Measurements from ENCODE around the gene RWDD1.

RWDD1 gene

DNA sequence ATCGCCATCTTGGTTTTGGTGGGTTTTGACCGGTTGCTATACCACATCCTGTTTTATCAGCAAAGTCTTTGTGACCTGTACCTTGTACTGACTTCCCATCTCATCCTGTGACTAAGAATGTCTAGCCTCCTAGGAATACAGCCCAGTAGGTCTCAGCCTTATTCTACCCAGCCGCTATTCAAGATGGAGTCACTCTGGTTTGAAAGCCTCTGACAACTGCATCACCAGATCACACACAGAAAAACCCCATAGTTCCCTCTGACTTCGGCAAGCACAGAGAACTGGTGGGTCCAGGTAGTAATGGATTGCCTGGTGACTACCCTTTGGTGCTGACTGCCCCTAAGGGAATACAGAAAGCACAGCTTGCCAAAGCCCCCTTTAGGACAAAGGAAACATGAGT is 34.6 kb downstream of the RWDD1 start:
- no peak for DNase-seq

DNA sequence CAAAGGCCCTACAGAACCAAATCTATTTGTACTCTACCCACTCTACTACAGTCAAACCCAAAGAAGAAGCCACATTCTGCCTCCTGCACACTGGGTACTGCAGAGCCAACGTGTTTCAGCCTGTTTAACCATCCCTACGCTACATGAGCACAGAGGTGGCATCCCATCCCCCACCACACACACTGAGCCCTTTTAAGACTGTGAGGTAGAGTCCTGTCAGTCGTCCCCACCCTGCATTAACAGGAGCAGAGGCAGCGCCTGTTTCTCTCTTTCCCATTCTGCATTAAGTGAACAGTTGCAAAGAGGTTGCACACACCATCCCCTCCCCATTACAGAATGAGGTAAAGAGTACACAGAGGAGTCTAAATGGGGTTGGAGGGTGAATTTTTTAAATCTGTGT is 39.8 kb downstream of the RWDD1 start:
- no peak for DNase-seq

DNA sequence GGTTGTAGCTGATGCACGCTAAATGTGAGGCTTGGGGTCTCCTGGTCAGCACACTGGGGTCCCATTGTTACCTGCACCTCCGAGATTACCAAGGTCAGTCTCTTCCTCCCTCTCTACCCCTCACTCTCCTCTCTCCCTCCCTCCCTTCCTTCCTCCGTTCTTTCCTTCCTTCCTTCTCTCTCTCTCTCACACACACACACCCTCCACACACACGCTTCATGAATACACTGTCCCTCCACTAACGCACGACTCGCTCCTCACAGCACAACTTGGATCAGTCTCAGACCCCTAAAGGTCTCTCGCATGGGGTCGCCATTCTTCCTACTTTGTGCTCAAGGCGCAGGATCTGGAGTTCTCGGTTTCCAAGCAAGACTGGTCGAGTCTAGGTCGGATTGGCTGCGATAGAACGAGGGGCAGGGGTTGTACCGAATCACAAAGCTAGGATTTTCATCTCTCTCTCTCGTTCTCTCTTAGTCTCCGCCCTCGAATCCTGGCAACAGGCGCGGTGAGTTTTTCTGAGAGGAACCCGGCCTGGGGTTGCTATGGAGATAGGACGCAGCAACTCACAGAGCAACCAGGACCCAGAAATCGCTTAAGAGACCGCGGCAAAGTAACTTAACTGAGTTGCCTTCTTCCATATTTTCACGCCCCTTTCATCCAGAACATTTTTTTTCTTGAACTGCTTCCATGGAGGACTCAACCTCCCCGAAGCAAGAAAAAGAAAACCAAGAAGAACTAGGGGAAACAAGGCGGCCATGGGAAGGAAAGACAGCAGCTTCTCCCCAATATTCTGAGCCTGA is 44.8 kb downstream of the RWDD1 start, which contains the start of gene RSPH4A:
TSS of gene RSPH4A (plus strand) at position 543 of the 800 bp plus-strand sequence. CDS start at position 688, 145 bp downstream.
- DNase-seq: peak; percentile 13 to 92 (median 78)

DNA sequence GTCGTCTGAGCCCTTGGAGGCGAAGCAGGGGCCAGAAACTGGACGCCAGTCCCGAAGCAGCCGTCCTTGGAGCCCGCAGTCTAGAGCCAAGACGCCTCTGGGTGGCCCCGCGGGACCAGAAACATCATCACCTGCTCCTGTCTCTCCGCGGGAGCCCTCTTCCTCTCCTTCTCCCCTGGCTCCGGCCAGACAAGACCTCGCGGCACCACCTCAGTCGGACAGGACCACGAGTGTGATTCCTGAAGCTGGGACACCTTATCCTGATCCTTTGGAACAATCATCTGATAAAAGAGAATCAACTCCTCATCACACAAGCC is 45.4 kb downstream of the RWDD1 start:
- DNase-seq: peak in 17 of 56 donors; percentile 1 to 41 (median 15)

GRCh38 chr6:116624036-116624805 is 52.9 kb downstream of the RWDD1 start:
- no peak for DNase-seq

DNA sequence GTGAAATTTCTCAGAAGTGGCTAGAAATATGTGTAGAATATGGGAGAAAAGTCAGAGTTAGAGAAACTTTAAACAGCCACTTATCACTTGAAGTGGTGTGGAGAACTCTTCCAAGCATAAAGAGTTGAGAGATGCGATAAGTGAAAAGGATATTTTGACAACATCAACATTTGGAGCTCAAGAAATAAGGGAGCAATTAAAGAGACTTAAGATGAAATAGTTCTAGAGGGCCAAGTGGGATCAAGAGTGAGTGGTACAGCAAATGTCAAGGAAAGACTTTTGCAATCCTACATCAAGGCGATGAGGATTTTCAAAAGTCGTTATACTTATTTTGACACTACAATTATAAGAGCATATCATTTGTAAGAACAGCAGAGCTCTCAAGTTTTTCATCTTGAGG is 54.6 kb downstream of the RWDD1 start:
- DNase-seq: no peak

- DNase-seq: no peak
Measured at GRCh38 chr6:116629563-116629981, 58.3 kb downstream of the RWDD1 start.

- no peak for DNase-seq
Measured at GRCh38 chr6:116631379-116631990, 60.2 kb downstream of the RWDD1 start.

- DNase-seq: no peak
Measured at GRCh38 chr6:116633685-116634084, 62.4 kb downstream of the RWDD1 start.

All from amygdala (tissue), 56 donors.